GM12872 (cell line): ENCODE data around the gene TUBGCP4.

Source experiments
- TF ChIP-seq, protein P1 (sequence below): IDR thresholded peaks from 3 replicates; pipeline ENCODE4 v1.5.1; 2011; ENCODE audit warnings: low read depth, mild to moderate bottlenecking, low read length, moderate library complexity; ENCODE audit not compliant: insufficient read depth

Gene TUBGCP4

DNA sequence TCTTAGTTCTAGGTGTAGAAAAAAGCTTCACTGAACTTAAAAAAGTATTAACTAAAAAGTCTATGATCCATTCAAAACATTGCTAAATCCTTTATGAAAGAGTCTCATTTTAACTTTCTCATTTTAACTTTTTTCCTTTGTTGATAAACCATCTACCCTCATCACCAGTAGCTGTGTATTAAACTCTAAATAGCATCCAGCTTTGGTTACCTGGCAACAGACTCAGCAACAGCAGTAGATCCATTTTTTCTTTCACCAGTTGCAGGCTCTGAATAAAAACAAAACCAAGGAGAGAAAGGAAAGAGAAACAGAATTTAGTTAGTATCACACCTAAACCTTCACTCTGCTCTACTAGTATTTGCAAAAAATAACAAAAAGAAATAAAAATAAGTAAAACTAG is 70.4 kb downstream of the TUBGCP4 start:
- TF ChIP-seq, protein P1, sequence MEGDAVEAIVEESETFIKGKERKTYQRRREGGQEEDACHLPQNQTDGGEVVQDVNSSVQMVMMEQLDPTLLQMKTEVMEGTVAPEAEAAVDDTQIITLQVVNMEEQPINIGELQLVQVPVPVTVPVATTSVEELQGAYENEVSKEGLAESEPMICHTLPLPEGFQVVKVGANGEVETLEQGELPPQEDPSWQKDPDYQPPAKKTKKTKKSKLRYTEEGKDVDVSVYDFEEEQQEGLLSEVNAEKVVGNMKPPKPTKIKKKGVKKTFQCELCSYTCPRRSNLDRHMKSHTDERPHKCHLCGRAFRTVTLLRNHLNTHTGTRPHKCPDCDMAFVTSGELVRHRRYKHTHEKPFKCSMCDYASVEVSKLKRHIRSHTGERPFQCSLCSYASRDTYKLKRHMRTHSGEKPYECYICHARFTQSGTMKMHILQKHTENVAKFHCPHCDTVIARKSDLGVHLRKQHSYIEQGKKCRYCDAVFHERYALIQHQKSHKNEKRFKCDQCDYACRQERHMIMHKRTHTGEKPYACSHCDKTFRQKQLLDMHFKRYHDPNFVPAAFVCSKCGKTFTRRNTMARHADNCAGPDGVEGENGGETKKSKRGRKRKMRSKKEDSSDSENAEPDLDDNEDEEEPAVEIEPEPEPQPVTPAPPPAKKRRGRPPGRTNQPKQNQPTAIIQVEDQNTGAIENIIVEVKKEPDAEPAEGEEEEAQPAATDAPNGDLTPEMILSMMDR: no peak

DNA sequence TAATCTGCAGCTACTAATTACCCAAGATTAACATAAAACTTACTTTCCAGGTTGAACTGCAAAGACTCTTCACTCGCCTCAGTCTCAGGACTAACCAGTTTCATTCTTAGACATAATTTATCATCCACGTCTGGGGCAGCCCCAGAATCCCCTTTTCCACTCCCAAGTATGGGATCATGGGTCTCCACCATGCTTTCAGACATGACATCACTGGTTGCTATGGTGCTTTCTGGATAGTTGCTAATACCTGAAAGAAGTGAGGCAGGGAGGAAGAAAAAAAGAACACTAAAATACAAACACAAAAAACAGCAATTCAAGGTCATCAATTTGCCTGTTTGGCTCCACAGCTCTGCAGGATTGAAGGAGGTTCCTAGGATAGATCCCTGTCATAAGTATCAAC is 75.4 kb downstream of the TUBGCP4 start:
- TF ChIP-seq, protein P1: no peak

- TF ChIP-seq, protein P1: no peak
Observed at GRCh38 chr15:43449981-43450380, 79.1 kb downstream of the TUBGCP4 start.
